DND-41 (cell line): ENCODE data around the gene LPCAT3.

Source experiments
- CTCF ChIP-seq: IDR thresholded peaks from 2 replicates; pipeline ENCODE4 v1.5.1; 2012; ENCODE audit warnings: borderline replicate concordance, low read length, moderate library complexity, mild to moderate bottlenecking; ENCODE audit not compliant: poor library complexity, severe bottlenecking; ENCODE audit errors: extremely low read depth
- EZH2 ChIP-seq: IDR thresholded peaks from 3 replicates; pipeline ENCODE4 v1.6.1; 2012; ENCODE audit warnings: borderline replicate concordance, low read depth, mild to moderate bottlenecking, moderate library complexity, low read length, inconsistent platforms; ENCODE audit not compliant: severe bottlenecking

DNA sequence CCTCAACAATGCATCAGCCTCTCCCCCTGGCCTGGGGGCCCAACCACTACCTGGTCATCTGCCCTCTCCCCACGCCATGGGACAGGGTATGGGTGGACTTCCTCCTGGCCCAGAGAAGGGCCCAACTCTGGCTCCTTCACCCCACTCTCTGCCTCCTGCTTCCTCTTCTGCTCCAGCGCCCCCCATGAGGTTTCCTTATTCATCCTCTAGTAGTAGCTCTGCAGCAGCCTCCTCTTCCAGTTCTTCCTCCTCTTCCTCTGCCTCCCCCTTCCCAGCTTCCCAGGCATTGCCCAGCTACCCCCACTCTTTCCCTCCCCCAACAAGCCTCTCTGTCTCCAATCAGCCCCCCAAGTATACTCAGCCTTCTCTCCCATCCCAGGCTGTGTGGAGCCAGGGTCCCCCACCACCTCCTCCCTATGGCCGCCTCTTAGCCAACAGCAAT lies 82.1 kb downstream of the LPCAT3 start:
- TF ChIP-seq CTCF = no peak
- TF ChIP-seq EZH2 = no peak
